Hepatocyte (in vitro differentiated cells): ENCODE measurements around the gene CD8B2.

ENCODE experiments used
- CTCF ChIP-seq: fragments of 200-600 bp; sonication (generic); IDR thresholded peaks from 2 replicates; pipeline ENCODE4 v1.5.1; 2016; ENCODE audit warnings: antibody characterized with exemption, mild to moderate bottlenecking; ENCODE audit not compliant: poor library complexity
- EZH2 ChIP-seq: fragments of 200-600 bp; sonication (generic); IDR thresholded peaks from 2 replicates; pipeline ENCODE4 v1.6.1; 2016; ENCODE audit warnings: antibody characterized with exemption, mild to moderate bottlenecking, borderline replicate concordance
- EZH2phosphoT487 ChIP-seq: fragments of 200-600 bp; sonication (generic); IDR thresholded peaks from one replicate; pipeline ENCODE4 v1.6.1; 2018; ENCODE audit warnings: antibody characterized with exemption, mild to moderate bottlenecking, low read depth, moderate library complexity; ENCODE audit not compliant: unreplicated experiment, severe bottlenecking

GRCh38 chr2:106554411-106554810, 67.2 kb downstream of the CD8B2 start:
- TF ChIP-seq CTCF (no peak), EZH2phosphoT487 (no peak), EZH2 (no peak)
